GM23338 (cell line): ENCODE data around the gene TRIM14. TPM values are rescaled to one million over a fixed set of nuclear protein-coding genes. Genes with fewer than 3 reads are reported as not detected.

Source experiments
- ATAC-seq: fragments of 200-7000 bp; cut with Tn5 transposase; 3 replicates; pipeline ENCODE4 v1.9.1; 2020
- DNase-seq: peaks from one replicate; pipeline ENCODE4 v3.0.0-alpha.2; 2015; ENCODE audit warnings: low spot score
- H2AFZ ChIP-seq: fragments of 200-600 bp; sonication (generic); 2 replicates; pipeline ENCODE4 v1.8.0; 2016; ENCODE audit warnings: antibody characterized with exemption, mild to moderate bottlenecking, moderate library complexity
- H3F3A ChIP-seq: fragments of 200-600 bp; sonication (generic); replicated peaks from 2 replicates; pipeline ENCODE4 v1.8.0; 2017; ENCODE audit warnings: antibody characterized with exemption, mixed run types, low read depth
- H3K27ac ChIP-seq: fragments of 200-600 bp; sonication (generic); 2 replicates; pipeline ENCODE4 v1.6.1; 2016; ENCODE audit warnings: low read depth
- H3K27me3 ChIP-seq: fragments of 200-600 bp; sonication (generic); 2 replicates; pipeline ENCODE4 v1.8.0; 2016; ENCODE audit warnings: mild to moderate bottlenecking, mixed run types, moderate library complexity; ENCODE audit not compliant: insufficient read depth
- H3K36me3 ChIP-seq: fragments of 200-600 bp; sonication (generic); 2 replicates; pipeline ENCODE4 v1.8.0; 2016; ENCODE audit warnings: mild to moderate bottlenecking; ENCODE audit not compliant: insufficient read depth
- H3K4me1 ChIP-seq: fragments of 200-600 bp; sonication (generic); 2 replicates; pipeline ENCODE4 v1.8.0; 2016; ENCODE audit warnings: mild to moderate bottlenecking, moderate library complexity; ENCODE audit not compliant: insufficient read depth
- H3K4me2 ChIP-seq: fragments of 200-600 bp; sonication (generic); 2 replicates; pipeline ENCODE4 v1.7.1; 2017; ENCODE audit warnings: mixed run types
- H3K4me3 ChIP-seq: fragments of 200-600 bp; sonication (generic); 2 replicates; pipeline ENCODE4 v1.6.1; 2016; ENCODE audit warnings: mixed run types
- H3K79me2 ChIP-seq: fragments of 200-600 bp; sonication (generic); replicated peaks from 2 replicates; pipeline ENCODE4 v1.8.0; 2017; ENCODE audit warnings: mild to moderate bottlenecking; ENCODE audit not compliant: insufficient read depth
- H3K9me2 ChIP-seq: fragments of 200-600 bp; sonication (generic); 2 replicates; pipeline ENCODE4 v1.8.0; 2017; ENCODE audit not compliant: insufficient read depth
- H4K20me1 ChIP-seq: fragments of 200-600 bp; sonication (generic); replicated peaks from 2 replicates; pipeline ENCODE4 v1.8.0; 2017; ENCODE audit warnings: mild to moderate bottlenecking; ENCODE audit not compliant: insufficient read depth
- H3K27ac Mint-ChIP-seq: 2 replicates; pipeline ENCODE4 v1.8.0; 2020; ENCODE audit warnings: inconsistent platforms, mild to moderate bottlenecking, moderate library complexity, mixed read lengths
- H3K27me3 Mint-ChIP-seq: 3 replicates; pipeline ENCODE4 v1.8.0; 2022; ENCODE audit warnings: low read depth, mild to moderate bottlenecking, moderate library complexity, mixed read lengths, inconsistent platforms; ENCODE audit not compliant: insufficient read depth, poor library complexity
- H3K36me3 Mint-ChIP-seq: 3 replicates; pipeline ENCODE4 v1.8.0; 2021; ENCODE audit warnings: low read depth, mild to moderate bottlenecking, inconsistent platforms, moderate library complexity, mixed read lengths
- H3K4me1 Mint-ChIP-seq: 3 replicates; pipeline ENCODE4 v1.8.0; 2020; ENCODE audit warnings: mild to moderate bottlenecking, inconsistent platforms, mixed read lengths
- H3K4me3 Mint-ChIP-seq: 3 replicates; pipeline ENCODE4 v1.8.0; 2021; ENCODE audit warnings: moderate library complexity, mild to moderate bottlenecking, inconsistent platforms, mixed read lengths
- H3K9me3 Mint-ChIP-seq: 3 replicates; pipeline ENCODE4 v1.8.0; 2020; ENCODE audit warnings: moderate library complexity, mild to moderate bottlenecking, inconsistent platforms, mixed read lengths
- CREB1 ChIP-seq: fragments of 250-450 bp; sonication (Bioruptor Pico); IDR thresholded peaks from 2 replicates; pipeline ENCODE4 v1.5.0; 2020; ENCODE audit warnings: low read depth, mild to moderate bottlenecking, moderate library complexity
- CTCF ChIP-seq, 2 experiments: fragments of 200-600 bp in 1 of 2; sonication (generic) in 1 of 2; conservative IDR thresholded peaks; 2 replicates each; pipeline versions ENCODE4 v1.5.1 to v1.6.1; 2016 to 2017; ENCODE audit warnings: antibody characterized with exemption in 2 of 2, low read depth in 2 of 2, mild to moderate bottlenecking in 2 of 2, moderate library complexity in 1 of 2
- EZH2 ChIP-seq: fragments of 200-600 bp; sonication (generic); IDR thresholded peaks from one replicate; pipeline ENCODE4 v1.8.0; 2017; ENCODE audit warnings: antibody characterized with exemption, mild to moderate bottlenecking, low read depth; ENCODE audit not compliant: unreplicated experiment
- EZH2phosphoT487 ChIP-seq: fragments of 200-600 bp; sonication (generic); IDR thresholded peaks from one replicate; pipeline ENCODE4 v1.8.1; 2018; ENCODE audit warnings: antibody characterized with exemption; ENCODE audit not compliant: unreplicated experiment
- JUNB ChIP-seq: IDR thresholded peaks from one replicate; pipeline ENCODE4 v1.6.1; 2016; ENCODE audit warnings: antibody characterized with exemption; ENCODE audit not compliant: unreplicated experiment
- NANOG ChIP-seq: IDR thresholded peaks from 2 replicates; pipeline ENCODE4 v1.6.1; 2016; ENCODE audit warnings: antibody characterized with exemption, borderline replicate concordance
- STAT1 ChIP-seq: IDR thresholded peaks from one replicate; pipeline ENCODE4 v1.6.1; 2016; ENCODE audit warnings: antibody characterized with exemption; ENCODE audit not compliant: unreplicated experiment
- ZNF114 ChIP-seq: fragments of 250-450 bp; sonication (Bioruptor Pico); IDR thresholded peaks from 2 replicates; pipeline ENCODE4 v1.5.0; 2020; ENCODE audit warnings: mild to moderate bottlenecking, moderate library complexity
- ZNF331 ChIP-seq: fragments of 250-450 bp; sonication (Bioruptor Pico); IDR thresholded peaks from 2 replicates; pipeline ENCODE4 v1.5.0; 2020; ENCODE audit warnings: low read depth, mild to moderate bottlenecking, moderate library complexity
- polyA plus RNA-seq: library from polyadenylated mRNA; unstranded; fragments of >200 nt; fragmentation: Nextera tagmentation; extraction: Ambion mirVana; gene quantifications from 2 replicates; pipeline ENCODE4 v1.2.1, GENCODE V29; 2016
- total RNA-seq: library from RNA; depleted of rRNA; stranded (reverse); fragments of >200 nt; shearing (Covaris generic); gene quantifications from 2 replicates; pipeline ENCODE4 v1.2.3, GENCODE V29; 2014
- TF ChIP-seq, protein P1 (sequence below): IDR thresholded peaks from one replicate; pipeline ENCODE4 v1.6.1; 2018; ENCODE audit warnings: antibody characterized with exemption; ENCODE audit not compliant: unreplicated experiment

The TRIM14 gene
- total and polyA plus RNA-seq, 2 experiments from 2014 or later: 17.2 to 25.3 TPM

DNA sequence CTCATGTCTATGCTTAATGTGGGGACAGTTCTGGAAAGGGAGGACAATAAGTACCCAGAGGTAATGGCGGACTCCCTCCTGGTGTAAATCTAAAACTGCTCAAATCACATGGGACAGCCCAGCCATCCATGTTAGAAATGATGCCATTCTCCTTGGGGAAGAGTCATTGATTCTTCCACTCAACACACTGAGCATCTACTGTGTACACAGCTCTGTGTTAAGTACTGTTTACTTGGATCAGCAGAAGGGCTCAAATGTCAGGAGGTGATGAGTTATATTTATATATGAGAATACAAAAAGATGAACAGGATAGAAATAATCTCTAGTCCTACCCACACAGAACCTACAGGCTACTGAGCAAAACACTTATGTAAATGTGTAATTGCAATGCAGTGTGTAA, 94.3 kb downstream of the TRIM14 start (continued):
- TF ChIP-seq EZH2 (no peak), JUNB (no peak)

GRCh38 chr9:98022447-98022846, 96.6 kb downstream of the TRIM14 start:
- Histone ChIP-seq H2AFZ (no peak overlapping the region), H3K4me1 (no peaks in the 10 kb centered on the region), H3K36me3 (no peaks in the 10 kb centered on the region), H3K9me2 (no peaks in the 10 kb centered on the region), H3F3A (no peaks in the 10 kb centered on the region), H3K27ac (no peak overlapping the region), H3K4me3 (no peak overlapping the region), H3K27me3 (no peaks in the 10 kb centered on the region), H3K4me2 (no peak overlapping the region), H3K79me2 (no peaks in the 10 kb centered on the region), H4K20me1 (no peaks in the 10 kb centered on the region; the same call in 1 of the 2 replicates)
- Mint-ChIP-seq H3K27ac (no peak overlapping the region), H3K36me3 (peaks cover 6% of the 10 kb centered on the region; the same call in 2 of the 3 replicates), H3K9me3 (no peaks in the 10 kb centered on the region), H3K4me3 (no peak overlapping the region), H3K4me1 (no peaks in the 10 kb centered on the region), H3K27me3 (peaks cover 9% of the 10 kb centered on the region)
- ATAC-seq (no peak), DNase-seq (no peak)
- TF ChIP-seq, protein P1, sequence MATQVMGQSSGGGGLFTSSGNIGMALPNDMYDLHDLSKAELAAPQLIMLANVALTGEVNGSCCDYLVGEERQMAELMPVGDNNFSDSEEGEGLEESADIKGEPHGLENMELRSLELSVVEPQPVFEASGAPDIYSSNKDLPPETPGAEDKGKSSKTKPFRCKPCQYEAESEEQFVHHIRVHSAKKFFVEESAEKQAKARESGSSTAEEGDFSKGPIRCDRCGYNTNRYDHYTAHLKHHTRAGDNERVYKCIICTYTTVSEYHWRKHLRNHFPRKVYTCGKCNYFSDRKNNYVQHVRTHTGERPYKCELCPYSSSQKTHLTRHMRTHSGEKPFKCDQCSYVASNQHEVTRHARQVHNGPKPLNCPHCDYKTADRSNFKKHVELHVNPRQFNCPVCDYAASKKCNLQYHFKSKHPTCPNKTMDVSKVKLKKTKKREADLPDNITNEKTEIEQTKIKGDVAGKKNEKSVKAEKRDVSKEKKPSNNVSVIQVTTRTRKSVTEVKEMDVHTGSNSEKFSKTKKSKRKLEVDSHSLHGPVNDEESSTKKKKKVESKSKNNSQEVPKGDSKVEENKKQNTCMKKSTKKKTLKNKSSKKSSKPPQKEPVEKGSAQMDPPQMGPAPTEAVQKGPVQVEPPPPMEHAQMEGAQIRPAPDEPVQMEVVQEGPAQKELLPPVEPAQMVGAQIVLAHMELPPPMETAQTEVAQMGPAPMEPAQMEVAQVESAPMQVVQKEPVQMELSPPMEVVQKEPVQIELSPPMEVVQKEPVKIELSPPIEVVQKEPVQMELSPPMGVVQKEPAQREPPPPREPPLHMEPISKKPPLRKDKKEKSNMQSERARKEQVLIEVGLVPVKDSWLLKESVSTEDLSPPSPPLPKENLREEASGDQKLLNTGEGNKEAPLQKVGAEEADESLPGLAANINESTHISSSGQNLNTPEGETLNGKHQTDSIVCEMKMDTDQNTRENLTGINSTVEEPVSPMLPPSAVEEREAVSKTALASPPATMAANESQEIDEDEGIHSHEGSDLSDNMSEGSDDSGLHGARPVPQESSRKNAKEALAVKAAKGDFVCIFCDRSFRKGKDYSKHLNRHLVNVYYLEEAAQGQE: no peak
- TF ChIP-seq STAT1: no peak
- TF ChIP-seq ZNF114: no peak
- no peak for TF ChIP-seq ZNF331 (CRISPR knock-in tag)
- no peak for TF ChIP-seq CTCF (conservative IDR thresholded peaks at IDR 0.05; ENCODE audit: low read depth in 2 of 2)
- TF ChIP-seq NANOG: no peak
- TF ChIP-seq EZH2phosphoT487: no peak
- no peak for TF ChIP-seq CREB1 (CRISPR knock-in tag)
- TF ChIP-seq EZH2: no peak
- no peak for TF ChIP-seq JUNB
